ENCODE measurements around the gene FERD3L.

Gene FERD3L

GRCh38 chr7:19116121-19117090 is 28.8 kb downstream of the FERD3L start:
- DNase-seq = peak; percentile 75

GRCh38 chr7:19114551-19114855 is 30.7 kb downstream of the FERD3L start:
- no peak for DNase-seq

GRCh38 chr7:19113855-19114550 is 31.2 kb downstream of the FERD3L start:
- DNase-seq = no peak

GRCh38 chr7:19113002-19113350 is 32.2 kb downstream of the FERD3L start:
- no peak for DNase-seq

GRCh38 chr7:19112274-19113001 is 32.8 kb downstream of the FERD3L start:
- DNase-seq = no peak

- no peak for DNase-seq
Observed at GRCh38 chr7:19111474-19112273, 33.5 kb downstream of the FERD3L start.

GRCh38 chr7:19110776-19111175 is 34.4 kb downstream of the FERD3L start:
- DNase-seq = no peak

GRCh38 chr7:19110026-19110730 is 35.0 kb downstream of the FERD3L start:
- DNase-seq = no peak

- DNase-seq = no peak
Observed at GRCh38 chr7:19109000-19109946, 35.9 kb downstream of the FERD3L start.

GRCh38 chr7:19107356-19108146 is 37.7 kb downstream of the FERD3L start:
- no peak for DNase-seq

GRCh38 chr7:19107081-19107355 is 38.2 kb downstream of the FERD3L start:
- no peak for DNase-seq

- no peak for DNase-seq
Observed at GRCh38 chr7:19106241-19107080, 38.8 kb downstream of the FERD3L start.

- no peak for DNase-seq
Observed at GRCh38 chr7:19105546-19105945, 39.7 kb downstream of the FERD3L start.

GRCh38 chr7:19104811-19105210 is 40.4 kb downstream of the FERD3L start:
- DNase-seq = no peak

- no peak for DNase-seq
Observed at GRCh38 chr7:19102884-19103283, 42.3 kb downstream of the FERD3L start.

GRCh38 chr7:19101909-19102308 is 43.3 kb downstream of the FERD3L start:
- DNase-seq = no peak

GRCh38 chr7:19101472-19101871 is 43.7 kb downstream of the FERD3L start:
- DNase-seq = no peak

GRCh38 chr7:19099924-19100323 is 45.3 kb downstream of the FERD3L start:
- DNase-seq = no peak

- DNase-seq = no peak
Observed at GRCh38 chr7:19099194-19099593, 46.0 kb downstream of the FERD3L start.
